Renal pelvis (tissue), 4 donors: ENCODE data around the gene GSTT4. TPM values are rescaled to one million over a fixed set of nuclear protein-coding genes. Genes with fewer than 3 reads are reported as not detected.
"Not testable (repeated sequence)": the region's sequence is repeated elsewhere in the genome, so short reads cannot be mapped to it uniquely, and the experiment has no call there.

Source experiments
- DNase-seq: peaks from one replicate; pipeline ENCODE4 v3.0.0-alpha.2; 2013
- polyA plus RNA-seq, 3 donors: library from polyadenylated mRNA; unstranded; fragments of 120-200 nt; gene quantifications; one replicate each; pipeline ENCODE4 v1.2.1, GENCODE V29; 2013; ENCODE audit not compliant: insufficient read length in 3 of 3

GSTT4 gene
- polyA plus RNA-seq, 3 donors, result not detected

- DNase-seq, result not testable (repeated sequence)
Observed at GRCh38 chr22:23953485-23953884, 51.8 kb downstream of the GSTT4 start.

- DNase-seq, result not testable (repeated sequence)
Observed at GRCh38 chr22:23952794-23953405, 52.4 kb downstream of the GSTT4 start.

GRCh38 chr22:23951383-23951782 lies 53.9 kb downstream of the GSTT4 start:
- not testable (repeated sequence) for DNase-seq

- DNase-seq, result not testable (repeated sequence)
Observed at GRCh38 chr22:23949764-23950163, 55.5 kb downstream of the GSTT4 start.

Other genes with a start within 250 kb of the GSTT4 start
- 1 to 10 TPM; 2.2 to 3.7 (median 2.9) TPM for gene C22orf15, start 242.5 kb downstream of the GSTT4 start, polyA plus RNA-seq
- gene CHCHD10, start 237.5 kb downstream of the GSTT4 start, polyA plus RNA-seq, result 100 to 1,000 TPM in 1 of 3 donors, 10 to 100 TPM in 2; 81.4 to 103 (median 91.5) TPM
- 10 to 100 TPM; 15.3 to 21.9 (median 20.0) TPM for gene MMP11, start 232.6 kb downstream of the GSTT4 start, polyA plus RNA-seq
- gene SMARCB1, start 218.5 kb downstream of the GSTT4 start, polyA plus RNA-seq, result 100 to 1,000 TPM; 171 to 218 (median 181) TPM
- 1 to 10 TPM; 4.9 to 6.4 (median 6.3) TPM for gene DERL3, start 166.4 kb downstream of the GSTT4 start, polyA plus RNA-seq
- 10 to 100 TPM; 22.8 to 68.3 (median 61.5) TPM for gene SLC2A11, start 147.6 kb downstream of the GSTT4 start, polyA plus RNA-seq
- 100 to 1,000 TPM; 248 to 398 (median 342) TPM for gene MIF, start 111.1 kb downstream of the GSTT4 start, polyA plus RNA-seq
- 10 to 100 TPM; 13.7 to 19.4 (median 14.8) TPM for gene GSTT2B, start 44.3 kb downstream of the GSTT4 start, polyA plus RNA-seq
- 10 to 100 TPM in 2 of 3 donors, 1 to 10 TPM in 1; 6.4 to 13.1 (median 10.8) TPM for gene DDTL, start 38.6 kb downstream of the GSTT4 start, polyA plus RNA-seq
- gene DDT, start 31.0 kb downstream of the GSTT4 start, polyA plus RNA-seq, result 10 to 100 TPM; 73.9 to 90.9 (median 90.2) TPM
- gene GSTT2, start 25.3 kb downstream of the GSTT4 start, polyA plus RNA-seq, result 1 to 10 TPM; 1.0 to 1.9 (median 1.3) TPM
- 10 to 100 TPM; 55.6 to 66.7 (median 63.5) TPM for gene CABIN1, start 5.9 kb upstream of the GSTT4 start, polyA plus RNA-seq
- 10 to 100 TPM; 16.8 to 24.3 (median 17.5) TPM for gene SUSD2, start 176.0 kb upstream of the GSTT4 start, polyA plus RNA-seq
- gene GGT5, start 239.6 kb upstream of the GSTT4 start, polyA plus RNA-seq, result 10 to 100 TPM; 15.4 to 19.0 (median 17.7) TPM